Neutrophil (primary cell): Measurements from ENCODE around the gene STK17B.

Experiments used
- H3K27ac ChIP-seq: fragments of 200-600 bp; sonication (generic); 2 replicates; pipeline ENCODE4 v1.5.1; 2016; ENCODE audit warnings: mild to moderate bottlenecking, moderate library complexity
- H3K27me3 ChIP-seq: fragments of 200-600 bp; sonication (generic); 2 replicates; pipeline ENCODE4 v1.6.0; 2016; ENCODE audit warnings: mild to moderate bottlenecking
- H3K36me3 ChIP-seq: fragments of 200-600 bp; sonication (generic); 2 replicates; pipeline ENCODE4 v1.5.1; 2017
- H3K4me1 ChIP-seq, 2 experiments: fragments of 200-600 bp in 1 of 2; sonication (generic) in 1 of 2; 1 replicate in 1 of 2; 2 replicates in 1 of 2; pipeline versions ENCODE4 v1.5.1 to v1.6.1; 2013 to 2016; ENCODE audit warnings: low read depth in 1 of 2, low read length in 1 of 2, mild to moderate bottlenecking in 1 of 2, moderate library complexity in 1 of 2; ENCODE audit not compliant: control insufficient read depth in 1 of 2, insufficient read depth in 1 of 2
- H3K4me3 ChIP-seq, 2 experiments: fragments of 200-600 bp in 1 of 2; sonication (generic) in 1 of 2; 1 replicate in 1 of 2; 2 replicates in 1 of 2; pipeline ENCODE4 v1.5.1; 2013 to 2016; ENCODE audit warnings: low read depth in 1 of 2, low read length in 1 of 2, mild to moderate bottlenecking in 1 of 2, moderate library complexity in 1 of 2
- H3K9me3 ChIP-seq: fragments of 200-600 bp; sonication (generic); 2 replicates; pipeline ENCODE4 v1.5.1; 2016
- CTCF ChIP-seq: fragments of 200-600 bp; sonication (generic); IDR thresholded peaks from 2 replicates; pipeline ENCODE4 v1.5.1; 2016; ENCODE audit warnings: antibody characterized with exemption

Gene STK17B

GRCh38 chr2:196176142-196176738 is 4.9 kb upstream of the STK17B start:
- H3K9me3 ChIP-seq: no peaks in the 10 kb centered on the region
- H3K4me1 ChIP-seq: peaks cover 17 to 24% of the 10 kb centered on the region in 2 experiments
- H3K27ac ChIP-seq: no peak overlapping the region
- H3K27me3 ChIP-seq: no peaks in the 10 kb centered on the region
- TF ChIP-seq CTCF: no peak
- H3K4me3 ChIP-seq: no peak overlapping the region
- H3K36me3 ChIP-seq: no peaks in the 10 kb centered on the region

GRCh38 chr2:196174404-196174803 is 3.0 kb upstream of the STK17B start:
- Histone ChIP-seq H3K27me3 (no peaks in the 10 kb centered on the region), H3K4me3 (no peak overlapping the region), H3K9me3 (no peaks in the 10 kb centered on the region), H3K4me1 (peaks cover 17 to 24% of the 10 kb centered on the region in 2 experiments), H3K36me3 (no peaks in the 10 kb centered on the region), H3K27ac (no peak overlapping the region)
- no peak for TF ChIP-seq CTCF

- H3K27ac ChIP-seq: peak overlapping the region; percentile 95
- no peak for TF ChIP-seq CTCF
- H3K4me3 ChIP-seq: no peak overlapping the region
- H3K9me3 ChIP-seq: no peaks in the 10 kb centered on the region
- no peaks in the 10 kb centered on the region for H3K36me3 ChIP-seq
- no peaks in the 10 kb centered on the region for H3K27me3 ChIP-seq
- H3K4me1 ChIP-seq: peaks cover 22 to 24% of the 10 kb centered on the region in 2 experiments
These were observed 2.1 kb upstream of the STK17B start for GRCh38 chr2:196173505-196173904.

- TF ChIP-seq CTCF: no peak
- Histone ChIP-seq H3K36me3 (no peaks in the 10 kb centered on the region), H3K4me3 (peak overlapping the region; percentile 86 to 91), H3K27ac (peak overlapping the region; percentile 95), H3K27me3 (no peaks in the 10 kb centered on the region), H3K9me3 (no peaks in the 10 kb centered on the region), H3K4me1 (peaks cover 24 to 28% of the 10 kb centered on the region in 2 experiments)
These were observed 1.6 kb upstream of the STK17B start for GRCh38 chr2:196172951-196173350.

- H3K4me3 ChIP-seq: peak overlapping the region; percentile 86 to 91
These were observed 568 bp upstream of the STK17B start for GRCh38 chr2:196171946-196172345.

More at GRCh38 chr2:196171946-196172345, 568 bp upstream of the STK17B start:
- H3K4me1 ChIP-seq: peaks cover 28 to 38% of the 10 kb centered on the region in 2 experiments
- no peaks in the 10 kb centered on the region for H3K27me3 ChIP-seq
- H3K36me3 ChIP-seq: no peaks in the 10 kb centered on the region
- TF ChIP-seq CTCF: no peak
- no peaks in the 10 kb centered on the region for H3K9me3 ChIP-seq
- peak overlapping the region; percentile 95 for H3K27ac ChIP-seq
